ENCODE data around the gene FAM237A. TPM values are rescaled to one million over a fixed set of nuclear protein-coding genes. Genes with fewer than 3 reads are reported as not detected.

FAM237A gene
- total and polyA plus RNA-seq, 2 donors from 2014 or later: not detected

GRCh38 chr2:206670531-206671319, 28.4 kb downstream of the FAM237A start:
- no peaks in the 10 kb centered on the region for H3K36me3 ChIP-seq (ENCODE audit: control insufficient read depth in 2 of 3, insufficient read depth in 3 of 3, low read length in 3 of 3)
- intact Hi-C loops (cut with DNase I): no loop called here
- no peak for FAIRE-seq
- H3K4me3 ChIP-seq (ENCODE audit: low read length in 3 of 3): no peak overlapping the region
- TF ChIP-seq, protein P1, sequence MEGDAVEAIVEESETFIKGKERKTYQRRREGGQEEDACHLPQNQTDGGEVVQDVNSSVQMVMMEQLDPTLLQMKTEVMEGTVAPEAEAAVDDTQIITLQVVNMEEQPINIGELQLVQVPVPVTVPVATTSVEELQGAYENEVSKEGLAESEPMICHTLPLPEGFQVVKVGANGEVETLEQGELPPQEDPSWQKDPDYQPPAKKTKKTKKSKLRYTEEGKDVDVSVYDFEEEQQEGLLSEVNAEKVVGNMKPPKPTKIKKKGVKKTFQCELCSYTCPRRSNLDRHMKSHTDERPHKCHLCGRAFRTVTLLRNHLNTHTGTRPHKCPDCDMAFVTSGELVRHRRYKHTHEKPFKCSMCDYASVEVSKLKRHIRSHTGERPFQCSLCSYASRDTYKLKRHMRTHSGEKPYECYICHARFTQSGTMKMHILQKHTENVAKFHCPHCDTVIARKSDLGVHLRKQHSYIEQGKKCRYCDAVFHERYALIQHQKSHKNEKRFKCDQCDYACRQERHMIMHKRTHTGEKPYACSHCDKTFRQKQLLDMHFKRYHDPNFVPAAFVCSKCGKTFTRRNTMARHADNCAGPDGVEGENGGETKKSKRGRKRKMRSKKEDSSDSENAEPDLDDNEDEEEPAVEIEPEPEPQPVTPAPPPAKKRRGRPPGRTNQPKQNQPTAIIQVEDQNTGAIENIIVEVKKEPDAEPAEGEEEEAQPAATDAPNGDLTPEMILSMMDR (IDR thresholded peaks at IDR 0.05; ENCODE audit: borderline replicate concordance, extremely low read depth, insufficient read depth): no peak
- H3K27ac ChIP-seq (ENCODE audit: low read depth in 2 of 2, low read length in 2 of 2): no peak overlapping the region
- DNase-seq: no peak
- no peak overlapping the region for H3K9ac ChIP-seq (ENCODE audit: low read length in 3 of 3)
- H3K4me1 ChIP-seq (ENCODE audit: control insufficient read depth in 2 of 3, insufficient read depth in 2 of 3, low read depth in 1 of 3, low read length in 3 of 3): no peaks in the 10 kb centered on the region
- no peaks in the 10 kb centered on the region for H3K9me3 ChIP-seq (ENCODE audit: control insufficient read depth in 2 of 3, insufficient read depth in 1 of 3, low read length in 3 of 3)
- no peaks in the 10 kb centered on the region for H3K27me3 ChIP-seq (ENCODE audit: control insufficient read depth, insufficient read depth, low read length)

- H3K4me1 ChIP-seq (ENCODE audit: control insufficient read depth in 2 of 3, insufficient read depth in 2 of 3, low read depth in 1 of 3, low read length in 3 of 3): no peaks in the 10 kb centered on the region
- H3K9ac ChIP-seq (ENCODE audit: low read length in 3 of 3): no peak overlapping the region
- no peak for FAIRE-seq
These were observed 41.3 kb downstream of the FAM237A start for GRCh38 chr2:206683546-206683945.

GRCh38 chr2:206688453-206688852, 46.2 kb downstream of the FAM237A start:
- TF ChIP-seq, protein P1 (IDR thresholded peaks at IDR 0.05; ENCODE audit: borderline replicate concordance, extremely low read depth, insufficient read depth): no peak
- Histone ChIP-seq H3K4me3 (ENCODE audit: low read length in 3 of 3) (no peak overlapping the region), H3K9me3 (ENCODE audit: control insufficient read depth in 2 of 3, insufficient read depth in 1 of 3, low read length in 3 of 3) (no peaks in the 10 kb centered on the region), H3K36me3 (ENCODE audit: control insufficient read depth in 2 of 3, insufficient read depth in 3 of 3, low read length in 3 of 3) (no peaks in the 10 kb centered on the region), H3K27me3 (ENCODE audit: control insufficient read depth, insufficient read depth, low read length) (no peaks in the 10 kb centered on the region), H3K4me1 (ENCODE audit: control insufficient read depth in 2 of 3, insufficient read depth in 2 of 3, low read depth in 1 of 3, low read length in 3 of 3) (no peaks in the 10 kb centered on the region), H3K9ac (ENCODE audit: low read length in 3 of 3) (no peak overlapping the region), H3K27ac (ENCODE audit: low read depth in 2 of 2, low read length in 2 of 2) (no peak overlapping the region)
- FAIRE-seq (no peak), DNase-seq (no peak)
- intact Hi-C loops (cut with DNase I): no loop called here

More at GRCh38 chr2:206683546-206683945, 41.3 kb downstream of the FAM237A start:
- Histone ChIP-seq H3K27me3 (ENCODE audit: control insufficient read depth, insufficient read depth, low read length) (no peaks in the 10 kb centered on the region), H3K27ac (ENCODE audit: low read depth in 2 of 2, low read length in 2 of 2) (no peak overlapping the region), H3K9me3 (ENCODE audit: control insufficient read depth in 2 of 3, insufficient read depth in 1 of 3, low read length in 3 of 3) (no peaks in the 10 kb centered on the region), H3K36me3 (ENCODE audit: control insufficient read depth in 2 of 3, insufficient read depth in 3 of 3, low read length in 3 of 3) (no peaks in the 10 kb centered on the region), H3K4me3 (ENCODE audit: low read length in 3 of 3) (no peak overlapping the region)
- TF ChIP-seq, protein P1 (IDR thresholded peaks at IDR 0.05; ENCODE audit: borderline replicate concordance, extremely low read depth, insufficient read depth): no peak
- intact Hi-C loops (cut with DNase I): no loop called here
- no peak for DNase-seq
